ENCODE results near the gene TMEM144. TPM values are rescaled to one million over a fixed set of nuclear protein-coding genes. Genes with fewer than 3 reads are reported as not detected.
A peak's percentile ranks its signal among the peaks of the same experiment; 100 is the strongest.

Gene TMEM144
- polyA plus RNA-seq, 1 donor: 93.1 TPM

GRCh38 chr4:158229768-158230167 is 19.5 kb downstream of the TMEM144 start:
- H3K27ac ChIP-seq (ENCODE audit: low read length): no peak overlapping the region
- no peaks in the 10 kb centered on the region for H3K4me1 ChIP-seq (ENCODE audit: control insufficient read depth, insufficient read depth, low read length)
- no CpG with 5 or more reads among the region's 5 CpGs for WGBS (ENCODE audit: insufficient coverage, low lambda C conversion rate)
- no peaks in the 10 kb centered on the region for H3K9me3 ChIP-seq (ENCODE audit: control insufficient read depth, low read depth, low read length)
- peaks cover 61% of the 10 kb centered on the region for H3K36me3 ChIP-seq (ENCODE audit: control insufficient read depth, insufficient read depth, low read length)
- DNase-seq: no peak
- no peaks in the 10 kb centered on the region for H3K27me3 ChIP-seq (ENCODE audit: control insufficient read depth, insufficient read depth, low read length)
- no peak overlapping the region for H3K4me3 ChIP-seq (ENCODE audit: low read length)

- peaks cover 54% of the 10 kb centered on the region for H3K36me3 ChIP-seq (ENCODE audit: control insufficient read depth, insufficient read depth, low read length)
- no peaks in the 10 kb centered on the region for H3K9me3 ChIP-seq (ENCODE audit: control insufficient read depth, low read depth, low read length)
- 96% methylated on average over 4 of the region's 4 CpGs for WGBS (ENCODE audit: insufficient coverage, low lambda C conversion rate)
- DNase-seq: no peak
- H3K4me3 ChIP-seq (ENCODE audit: low read length): no peak overlapping the region
- H3K27me3 ChIP-seq (ENCODE audit: control insufficient read depth, insufficient read depth, low read length): no peaks in the 10 kb centered on the region
- H3K4me1 ChIP-seq (ENCODE audit: control insufficient read depth, insufficient read depth, low read length): no peaks in the 10 kb centered on the region
- H3K27ac ChIP-seq (ENCODE audit: low read length): no peak overlapping the region
These were observed 24.4 kb downstream of the TMEM144 start for GRCh38 chr4:158234671-158235070.

DNA sequence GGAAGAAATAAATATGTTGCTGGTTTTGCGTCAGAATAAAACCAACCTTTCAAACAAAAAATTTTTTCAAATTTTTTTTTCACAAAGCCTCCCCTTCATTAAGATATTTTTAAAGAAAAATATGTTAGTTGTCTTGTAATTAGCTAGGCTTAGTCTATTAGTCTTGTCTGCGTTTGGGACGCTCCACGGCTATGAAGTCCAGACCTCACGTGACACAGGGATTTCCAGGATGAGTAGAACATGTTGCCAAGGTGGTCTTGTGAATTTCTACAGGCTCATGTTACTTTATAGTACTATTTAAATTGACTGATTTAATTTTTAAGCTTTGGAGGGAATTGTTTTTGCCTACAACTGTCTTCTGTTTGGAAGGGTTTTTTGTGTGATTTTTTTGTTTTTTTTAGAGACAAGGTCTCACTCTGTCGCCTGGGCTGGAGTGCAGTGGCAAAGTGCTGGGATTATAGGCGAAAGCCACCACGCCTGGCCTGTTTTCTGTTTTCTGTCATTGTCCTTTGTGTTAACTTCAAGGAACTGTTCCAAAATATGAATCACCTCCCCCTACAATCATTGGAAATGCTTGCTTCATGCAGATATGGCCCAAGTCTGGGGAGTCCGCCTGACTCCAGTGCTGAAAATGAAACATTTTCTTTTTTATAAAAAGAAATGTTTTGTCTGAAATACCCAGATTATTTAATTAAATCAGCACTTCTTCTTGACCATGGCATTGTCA is 26.2 kb downstream of the TMEM144 start:
- no peak overlapping the region for H3K4me3 ChIP-seq (ENCODE audit: low read length)
- no peaks in the 10 kb centered on the region for H3K9me3 ChIP-seq (ENCODE audit: control insufficient read depth, low read depth, low read length)
- H3K4me1 ChIP-seq (ENCODE audit: control insufficient read depth, insufficient read depth, low read length): no peaks in the 10 kb centered on the region
- H3K36me3 ChIP-seq (ENCODE audit: control insufficient read depth, insufficient read depth, low read length): peaks cover 45% of the 10 kb centered on the region
- no peak overlapping the region for H3K27ac ChIP-seq (ENCODE audit: low read length)
- no CpG with 5 or more reads among the region's 9 CpGs for WGBS (ENCODE audit: insufficient coverage, low lambda C conversion rate)
- DNase-seq: no peak
- no peaks in the 10 kb centered on the region for H3K27me3 ChIP-seq (ENCODE audit: control insufficient read depth, insufficient read depth, low read length)

DNA sequence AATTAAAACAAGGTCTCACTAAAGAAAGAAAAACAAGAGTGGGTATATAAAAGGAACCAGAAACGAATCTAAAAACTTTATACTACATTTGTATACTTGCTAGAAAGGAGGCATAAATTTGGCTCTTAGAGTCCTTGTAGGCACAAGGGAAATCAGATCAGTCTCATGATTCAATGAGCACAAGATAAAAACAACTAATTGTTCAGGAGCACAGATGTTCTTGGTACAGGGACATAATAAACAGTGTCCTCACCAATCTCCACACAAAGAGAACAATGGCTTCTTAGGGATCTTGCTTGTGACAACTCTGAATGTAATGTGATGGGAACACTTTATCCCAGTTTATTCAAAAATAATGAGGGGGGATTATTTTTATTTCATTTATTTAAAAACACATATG is 28.3 kb downstream of the TMEM144 start:
- Histone ChIP-seq H3K27me3 (ENCODE audit: control insufficient read depth, insufficient read depth, low read length) (no peaks in the 10 kb centered on the region), H3K36me3 (ENCODE audit: control insufficient read depth, insufficient read depth, low read length) (peaks cover 47% of the 10 kb centered on the region), H3K9me3 (ENCODE audit: control insufficient read depth, low read depth, low read length) (no peaks in the 10 kb centered on the region), H3K27ac (ENCODE audit: low read length) (no peak overlapping the region), H3K4me3 (ENCODE audit: low read length) (no peak overlapping the region), H3K4me1 (ENCODE audit: control insufficient read depth, insufficient read depth, low read length) (no peaks in the 10 kb centered on the region)
- 100% methylated on average over 1 of the region's 1 CpG for WGBS (ENCODE audit: insufficient coverage, low lambda C conversion rate)
- DNase-seq: no peak

DNA sequence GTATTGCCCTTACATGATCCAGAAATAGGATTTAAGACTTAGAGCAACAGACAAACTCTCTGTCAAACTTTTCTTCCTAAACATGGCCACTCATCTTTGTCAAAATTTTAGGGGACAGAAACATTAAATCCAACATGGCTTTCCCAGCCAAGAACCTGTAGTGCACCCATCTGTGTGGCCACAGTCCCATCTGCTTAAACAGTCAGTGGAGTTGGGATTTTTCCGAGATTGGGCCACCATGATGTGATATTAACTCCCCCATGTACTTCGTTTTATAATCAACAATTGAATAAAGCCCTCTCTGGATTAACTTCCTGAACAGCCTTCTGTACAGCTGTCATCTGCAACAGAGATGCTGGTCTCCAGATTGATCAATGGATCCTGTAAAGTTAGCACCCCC is 28.9 kb downstream of the TMEM144 start:
- no peaks in the 10 kb centered on the region for H3K27me3 ChIP-seq (ENCODE audit: control insufficient read depth, insufficient read depth, low read length)
- WGBS (ENCODE audit: insufficient coverage, low lambda C conversion rate): no CpG with 5 or more reads among the region's 2 CpGs
- peaks cover 42% of the 10 kb centered on the region for H3K36me3 ChIP-seq (ENCODE audit: control insufficient read depth, insufficient read depth, low read length)
- no peaks in the 10 kb centered on the region for H3K9me3 ChIP-seq (ENCODE audit: control insufficient read depth, low read depth, low read length)
- H3K4me3 ChIP-seq (ENCODE audit: low read length): no peak overlapping the region
- no peaks in the 10 kb centered on the region for H3K4me1 ChIP-seq (ENCODE audit: control insufficient read depth, insufficient read depth, low read length)
- no peak overlapping the region for H3K27ac ChIP-seq (ENCODE audit: low read length)
- no peak for DNase-seq

- no peak overlapping the region for H3K27ac ChIP-seq (ENCODE audit: low read length)
- H3K4me1 ChIP-seq (ENCODE audit: control insufficient read depth, insufficient read depth, low read length): no peaks in the 10 kb centered on the region
- no peak overlapping the region for H3K4me3 ChIP-seq (ENCODE audit: low read length)
- no peaks in the 10 kb centered on the region for H3K27me3 ChIP-seq (ENCODE audit: control insufficient read depth, insufficient read depth, low read length)
- no peak for DNase-seq
- no peaks in the 10 kb centered on the region for H3K9me3 ChIP-seq (ENCODE audit: control insufficient read depth, low read depth, low read length)
- H3K36me3 ChIP-seq (ENCODE audit: control insufficient read depth, insufficient read depth, low read length): peaks cover 41% of the 10 kb centered on the region
These were observed 32.8 kb downstream of the TMEM144 start for GRCh38 chr4:158243071-158243470.

GRCh38 chr4:158250321-158250720 is 40.0 kb downstream of the TMEM144 start:
- H3K4me1 ChIP-seq (ENCODE audit: control insufficient read depth, insufficient read depth, low read length): peaks cover 11% of the 10 kb centered on the region
- no peak overlapping the region for H3K4me3 ChIP-seq (ENCODE audit: low read length)
- WGBS (ENCODE audit: insufficient coverage, low lambda C conversion rate): no CpG with 5 or more reads among the region's 2 CpGs
- no peaks in the 10 kb centered on the region for H3K27me3 ChIP-seq (ENCODE audit: control insufficient read depth, insufficient read depth, low read length)
- H3K27ac ChIP-seq (ENCODE audit: low read length): peak overlapping the region; percentile 76
- DNase-seq: peak; percentile 62 to 86
- peaks cover 15% of the 10 kb centered on the region for H3K36me3 ChIP-seq (ENCODE audit: control insufficient read depth, insufficient read depth, low read length)
- no peaks in the 10 kb centered on the region for H3K9me3 ChIP-seq (ENCODE audit: control insufficient read depth, low read depth, low read length)

DNA sequence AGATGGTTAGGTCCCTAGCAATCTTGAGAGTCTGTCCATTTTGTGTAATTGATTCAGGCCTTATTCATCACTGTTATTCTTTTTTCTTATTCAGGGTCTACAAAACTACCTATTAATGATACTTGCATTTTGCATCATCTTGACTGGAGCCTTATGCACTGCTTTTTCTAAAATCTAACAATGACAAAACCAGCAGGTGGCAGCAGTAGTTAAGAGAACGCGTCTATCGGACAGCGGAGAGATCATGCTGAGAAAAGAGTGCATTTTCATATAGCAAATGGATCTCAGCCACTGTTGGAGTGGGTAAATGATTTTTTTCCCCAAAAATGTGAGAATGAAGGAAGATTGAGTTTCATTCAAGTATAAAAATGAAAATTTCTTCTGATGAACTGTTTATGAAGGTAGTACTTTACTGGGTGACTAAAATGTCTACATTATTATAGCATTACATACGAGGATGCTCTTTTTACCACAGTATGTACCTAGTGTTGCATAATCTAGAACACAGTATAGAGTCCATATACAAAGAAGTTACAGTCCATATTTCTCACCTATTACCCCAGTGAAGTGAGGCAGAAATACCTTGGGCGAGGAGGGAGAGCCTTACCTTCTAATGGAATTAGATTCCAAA is 43.2 kb downstream of the TMEM144 start:
- Histone ChIP-seq H3K27ac (ENCODE audit: low read length) (no peak overlapping the region), H3K9me3 (ENCODE audit: control insufficient read depth, low read depth, low read length) (no peaks in the 10 kb centered on the region), H3K27me3 (ENCODE audit: control insufficient read depth, insufficient read depth, low read length) (no peaks in the 10 kb centered on the region), H3K4me3 (ENCODE audit: low read length) (no peak overlapping the region), H3K4me1 (ENCODE audit: control insufficient read depth, insufficient read depth, low read length) (peaks cover 11% of the 10 kb centered on the region), H3K36me3 (ENCODE audit: control insufficient read depth, insufficient read depth, low read length) (peaks cover 7% of the 10 kb centered on the region)
- WGBS (ENCODE audit: insufficient coverage, low lambda C conversion rate): 100% methylated on average over 1 of the region's 6 CpGs
- peak; percentile 33 to 51 for DNase-seq

- Histone ChIP-seq H3K4me1 (ENCODE audit: control insufficient read depth, insufficient read depth, low read length) (peaks cover 11% of the 10 kb centered on the region), H3K36me3 (ENCODE audit: control insufficient read depth, insufficient read depth, low read length) (peaks cover 7% of the 10 kb centered on the region), H3K4me3 (ENCODE audit: low read length) (no peak overlapping the region), H3K27me3 (ENCODE audit: control insufficient read depth, insufficient read depth, low read length) (no peaks in the 10 kb centered on the region), H3K9me3 (ENCODE audit: control insufficient read depth, low read depth, low read length) (no peaks in the 10 kb centered on the region), H3K27ac (ENCODE audit: low read length) (no peak overlapping the region)
- DNase-seq: no peak
- WGBS (ENCODE audit: insufficient coverage, low lambda C conversion rate): no CpG with 5 or more reads among the region's 2 CpGs
These were observed 44.0 kb downstream of the TMEM144 start for GRCh38 chr4:158254292-158254691.

- WGBS (ENCODE audit: insufficient coverage, low lambda C conversion rate): 38% methylated on average over 3 of the region's 3 CpGs
- peak in 1 of 2 donors; percentile 21 for DNase-seq
- peaks cover 7% of the 10 kb centered on the region for H3K36me3 ChIP-seq (ENCODE audit: control insufficient read depth, insufficient read depth, low read length)
- H3K27me3 ChIP-seq (ENCODE audit: control insufficient read depth, insufficient read depth, low read length): no peaks in the 10 kb centered on the region
- no peak overlapping the region for H3K4me3 ChIP-seq (ENCODE audit: low read length)
- no peaks in the 10 kb centered on the region for H3K9me3 ChIP-seq (ENCODE audit: control insufficient read depth, low read depth, low read length)
- no peak overlapping the region for H3K27ac ChIP-seq (ENCODE audit: low read length)
- peaks cover under 1% of the 10 kb centered on the region for H3K4me1 ChIP-seq (ENCODE audit: control insufficient read depth, insufficient read depth, low read length)
These were observed 45.5 kb downstream of the TMEM144 start for GRCh38 chr4:158255727-158256324.
